ENCODE data around the gene GIGYF1.

Gene GIGYF1

DNA sequence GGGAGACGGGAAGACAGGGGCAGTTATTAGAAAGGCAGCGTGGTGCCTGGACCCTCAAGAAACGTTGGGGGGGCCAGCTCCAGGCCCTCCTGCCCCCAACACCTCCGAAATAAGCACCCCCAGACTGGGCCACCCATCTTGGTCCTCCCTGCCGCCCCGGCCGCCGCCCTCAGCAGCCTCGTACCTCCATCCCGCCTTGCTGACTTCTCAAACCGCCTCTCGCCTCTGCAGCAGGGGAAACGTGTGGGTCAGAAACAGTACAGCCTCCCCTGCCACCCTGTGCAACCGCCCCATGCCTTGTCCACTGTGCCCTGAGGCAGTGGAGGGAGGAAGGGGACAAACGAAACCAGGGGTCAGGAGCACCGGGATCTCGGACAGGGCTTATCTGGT, 7.2 kb downstream of the GIGYF1 start:
- no peak for DNase-seq
- intact Hi-C loops (cut with DNase I) = loop anchor here (10.0 kb wide), 1 partner anchor 212 kb away; the partner anchor contains the start of gene TSC22D4

DNA sequence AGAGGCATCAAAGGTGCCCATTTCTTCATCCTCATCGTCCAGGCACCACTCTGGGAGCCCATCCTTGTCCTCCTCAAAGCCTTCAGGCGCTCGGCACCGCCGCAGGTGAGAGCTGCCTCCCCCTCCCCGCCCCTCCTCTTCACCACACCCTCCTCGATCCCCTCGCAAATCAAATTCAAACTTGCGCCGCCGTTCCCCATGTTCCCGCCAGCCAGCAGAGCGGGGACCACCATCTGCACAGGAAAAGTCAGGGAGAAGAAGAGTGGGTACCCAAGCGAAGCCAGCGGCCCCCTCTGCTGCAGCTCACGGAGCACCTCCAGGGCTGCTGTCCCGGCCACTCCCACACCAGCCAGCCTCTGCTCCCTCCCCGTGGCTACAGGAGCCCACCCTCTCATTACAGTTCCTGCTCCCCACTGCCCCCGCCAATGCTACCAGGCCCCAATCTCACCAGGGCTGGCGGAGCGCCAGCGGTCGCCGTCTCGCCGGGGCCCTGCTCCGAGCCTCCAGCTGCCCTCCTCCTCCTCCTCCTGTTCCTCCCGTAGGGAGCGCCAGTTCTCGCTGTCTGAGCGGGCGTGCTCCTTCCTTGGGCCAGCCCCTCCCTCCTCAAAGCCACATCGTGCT, 7.7 kb downstream of the GIGYF1 start:
- DNase-seq = peak in 10 of 42 donors; percentile 8 to 55 (median 26)
- intact Hi-C loops (cut with DNase I) = loop anchor here (10.0 kb wide), 1 partner anchor 212 kb away; the partner anchor contains the start of gene TSC22D4

DNA sequence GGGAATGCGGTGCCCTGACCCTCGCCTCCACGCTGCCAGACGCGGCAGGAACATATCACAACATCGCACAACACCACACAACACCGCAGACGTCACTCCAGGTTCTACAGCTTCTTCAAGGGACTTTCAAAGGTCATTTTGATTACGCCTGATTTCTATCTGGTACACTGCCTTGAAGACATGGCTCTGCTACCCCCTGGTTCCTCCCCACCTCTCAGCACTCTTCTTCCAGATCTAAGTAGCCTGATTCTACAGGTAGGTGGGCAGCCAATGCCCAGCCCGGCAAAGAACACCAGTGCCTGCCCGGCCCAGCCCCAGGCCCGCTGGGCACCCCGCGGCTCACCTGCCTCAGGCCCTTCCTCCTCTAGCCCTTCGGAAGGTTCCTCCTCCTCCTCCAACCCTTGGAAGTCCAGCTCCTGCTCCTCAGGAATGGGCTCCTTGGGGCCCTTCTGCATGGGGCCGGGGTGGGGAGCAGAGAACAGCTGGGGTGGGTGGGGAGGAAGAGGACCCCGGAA, 8.4 kb downstream of the GIGYF1 start:
- intact Hi-C loops (cut with DNase I) = loop anchor here (10.0 kb wide), 1 partner anchor 211 kb away; the partner anchor contains the start of gene TSC22D4

DNA sequence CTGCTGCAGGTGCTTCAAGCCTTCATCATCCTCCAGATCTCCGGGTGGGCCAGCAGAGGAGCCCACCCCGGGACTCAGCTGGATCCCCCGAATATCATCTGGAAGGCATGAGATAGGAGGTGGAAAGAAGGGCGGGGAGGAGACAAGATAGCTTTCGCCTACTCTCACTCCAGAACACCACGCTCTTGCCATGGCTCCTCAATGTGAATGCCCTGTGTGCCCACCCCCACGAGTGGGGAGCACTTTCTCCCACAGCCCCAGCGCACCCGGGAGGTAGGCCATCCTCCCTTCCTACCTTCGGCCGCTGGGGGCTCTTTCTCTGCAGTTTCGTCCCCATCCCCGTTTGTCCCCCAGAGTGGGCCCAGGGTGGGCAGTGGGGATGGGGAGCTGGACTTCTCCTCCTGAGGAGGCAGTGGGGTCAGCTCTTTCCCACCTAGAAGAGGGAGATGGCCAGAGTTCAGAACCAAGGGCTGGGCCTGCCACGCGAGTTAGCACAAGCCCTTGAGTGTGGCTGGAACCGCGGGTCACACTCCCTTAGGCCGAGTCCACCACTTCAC, 8.9 kb downstream of the GIGYF1 start:
- intact Hi-C loops (cut with DNase I) = loop anchor here (10.0 kb wide), 1 partner anchor 210 kb away; the partner anchor contains the start of gene TSC22D4
- peak in 5 of 42 donors; percentile 4 to 29 (median 20) for DNase-seq

More for the DNA sequence above, 8.4 kb downstream of the GIGYF1 start:
- no peak for DNase-seq

DNA sequence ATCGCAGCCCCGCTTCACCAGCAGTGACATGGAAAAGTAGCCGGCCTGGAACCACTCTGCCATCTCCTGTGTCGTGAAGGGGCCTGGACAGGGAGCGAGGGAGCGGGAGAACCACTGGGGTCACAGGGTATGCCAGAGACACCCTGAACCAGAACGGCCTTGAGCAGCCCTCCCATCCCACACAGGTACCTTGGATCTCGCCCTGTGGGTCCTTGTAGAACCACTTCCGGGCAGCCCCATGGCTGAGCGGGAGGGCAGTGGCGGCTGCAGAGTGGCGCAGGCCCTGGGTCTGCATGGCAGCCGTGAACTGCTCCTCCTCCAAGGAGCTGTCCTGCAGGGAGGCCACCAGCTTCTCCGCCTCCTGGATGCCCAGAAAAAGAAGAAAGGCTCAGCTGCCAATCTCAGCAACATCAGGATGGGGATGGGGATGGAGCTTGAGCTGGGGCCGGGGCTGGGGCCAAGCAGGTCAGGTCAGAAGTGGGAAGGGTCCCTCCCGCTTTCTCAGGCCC, 9.5 kb downstream of the GIGYF1 start:
- intact Hi-C loops (cut with DNase I) = loop anchor here (10.0 kb wide), 1 partner anchor 210 kb away; the partner anchor contains the start of gene TSC22D4
- peak in 2 of 42 donors; percentile 20 to 35 for DNase-seq

DNA sequence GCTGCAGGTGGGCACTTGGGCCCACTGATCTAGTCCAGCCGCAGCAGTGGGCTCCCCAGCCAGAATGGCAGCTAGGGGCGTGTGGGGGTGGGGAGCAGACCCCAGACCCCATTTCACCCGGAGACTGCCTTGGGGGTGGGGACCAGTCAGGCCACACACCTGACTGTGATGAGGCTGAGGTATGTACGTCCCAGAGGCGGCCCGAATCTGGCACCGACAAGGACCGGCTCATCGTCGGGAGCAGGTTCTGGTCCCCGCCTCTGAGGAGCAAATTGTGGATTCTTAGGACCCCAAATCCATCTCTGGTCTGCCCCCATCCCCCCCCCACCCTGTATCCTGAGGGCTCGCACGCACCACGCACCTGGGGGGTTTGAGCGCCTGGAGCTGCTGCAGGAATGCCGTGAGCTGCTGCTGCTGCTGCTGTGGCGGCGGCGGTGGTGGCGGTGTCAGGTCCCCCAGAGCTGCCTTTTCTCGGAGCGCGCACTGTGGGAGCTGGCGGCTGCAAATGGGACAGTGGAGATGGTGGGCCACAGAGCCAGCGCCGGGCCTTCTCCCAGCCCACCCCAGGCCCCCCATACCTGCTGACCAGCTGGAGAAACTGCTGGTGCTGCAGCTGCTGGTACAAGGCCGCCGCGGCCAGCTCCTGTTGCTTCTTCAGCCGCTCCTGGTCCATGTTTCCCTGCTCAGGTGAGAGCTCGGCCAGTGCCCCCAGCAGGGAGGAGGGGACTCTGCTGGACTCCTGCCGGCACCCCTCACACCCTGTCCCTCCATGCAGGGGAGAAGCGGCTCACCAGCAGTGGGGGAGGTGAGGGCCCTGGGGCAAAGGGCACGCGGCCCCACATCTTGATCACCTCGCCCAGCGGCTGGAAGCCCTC, 10.2 kb downstream of the GIGYF1 start:
- intact Hi-C loops (cut with DNase I) = loop anchor here (10.0 kb wide), 1 partner anchor 209 kb away; the partner anchor contains the start of gene TSC22D4
- peak in 12 of 42 donors; percentile 16 to 58 (median 42) for DNase-seq

DNA sequence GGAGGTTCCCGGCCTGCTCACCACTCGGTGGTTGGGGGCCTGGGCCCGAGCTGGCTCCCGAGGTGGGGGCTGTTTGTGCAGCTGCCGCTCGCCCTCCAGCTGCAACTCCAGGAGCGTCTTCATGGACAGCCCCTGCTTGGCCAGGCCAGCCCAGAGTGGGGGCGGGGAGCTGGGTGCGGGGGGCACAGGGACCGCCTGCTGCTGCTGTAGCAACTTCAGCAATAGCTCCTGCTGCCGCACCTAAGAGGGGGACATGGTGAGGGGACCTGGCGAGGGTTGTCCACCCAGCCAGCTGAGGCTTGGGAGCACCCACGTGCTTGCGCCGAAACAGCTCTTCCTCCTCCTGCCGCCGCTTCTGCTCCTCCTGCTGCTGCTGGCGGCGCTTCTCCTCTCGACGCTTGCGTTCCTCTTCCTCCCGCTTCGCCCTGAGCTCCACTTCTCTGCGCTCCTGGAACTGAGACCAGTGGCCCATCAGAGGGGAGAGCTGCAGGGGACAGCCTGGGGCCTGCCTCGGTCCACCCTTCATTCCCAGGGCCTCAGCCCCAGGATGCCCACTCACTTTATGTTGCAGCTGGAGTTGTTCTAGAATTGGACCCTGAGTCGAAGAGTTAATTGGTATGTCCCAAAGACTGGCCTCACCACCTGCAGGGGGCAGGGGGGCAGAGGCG, 10.9 kb downstream of the GIGYF1 start:
- DNase-seq = peak in 12 of 42 donors; percentile 11 to 66 (median 32)
- intact Hi-C loops (cut with DNase I) = loop anchor here (10.0 kb wide), 1 partner anchor 208 kb away; the partner anchor contains the start of gene TSC22D4

DNA sequence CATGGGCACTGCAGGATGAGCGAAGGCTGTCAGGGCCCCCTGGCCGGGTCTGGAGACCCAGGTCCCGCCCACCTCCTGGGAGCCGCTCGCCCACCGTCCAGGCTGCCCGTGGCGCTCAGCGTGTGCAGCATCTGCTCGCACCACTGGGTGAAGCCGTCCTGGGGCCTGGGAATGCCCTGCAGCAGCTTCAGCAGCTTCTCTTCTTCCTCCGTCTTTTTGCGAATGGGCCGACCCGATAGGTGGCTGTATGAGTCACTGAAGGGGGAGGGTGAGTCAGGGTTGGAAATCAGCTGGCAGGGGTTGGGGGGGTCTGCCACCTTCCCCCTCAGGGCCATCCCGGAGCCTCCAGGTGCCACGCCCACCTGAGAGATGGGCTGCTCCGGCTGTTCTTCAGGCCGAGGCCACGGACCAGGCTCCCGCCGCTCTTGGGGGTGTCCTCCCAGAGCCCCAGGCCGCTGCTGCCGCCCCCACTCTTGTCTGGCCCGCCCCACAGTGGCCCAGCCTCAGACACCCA, 11.8 kb downstream of the GIGYF1 start:
- intact Hi-C loops (cut with DNase I) = loop anchor here (10.0 kb wide), 1 partner anchor 207 kb away; the partner anchor contains the start of gene TSC22D4
- peak in 26 of 42 donors; percentile 31 to 83 (median 61) for DNase-seq

DNA sequence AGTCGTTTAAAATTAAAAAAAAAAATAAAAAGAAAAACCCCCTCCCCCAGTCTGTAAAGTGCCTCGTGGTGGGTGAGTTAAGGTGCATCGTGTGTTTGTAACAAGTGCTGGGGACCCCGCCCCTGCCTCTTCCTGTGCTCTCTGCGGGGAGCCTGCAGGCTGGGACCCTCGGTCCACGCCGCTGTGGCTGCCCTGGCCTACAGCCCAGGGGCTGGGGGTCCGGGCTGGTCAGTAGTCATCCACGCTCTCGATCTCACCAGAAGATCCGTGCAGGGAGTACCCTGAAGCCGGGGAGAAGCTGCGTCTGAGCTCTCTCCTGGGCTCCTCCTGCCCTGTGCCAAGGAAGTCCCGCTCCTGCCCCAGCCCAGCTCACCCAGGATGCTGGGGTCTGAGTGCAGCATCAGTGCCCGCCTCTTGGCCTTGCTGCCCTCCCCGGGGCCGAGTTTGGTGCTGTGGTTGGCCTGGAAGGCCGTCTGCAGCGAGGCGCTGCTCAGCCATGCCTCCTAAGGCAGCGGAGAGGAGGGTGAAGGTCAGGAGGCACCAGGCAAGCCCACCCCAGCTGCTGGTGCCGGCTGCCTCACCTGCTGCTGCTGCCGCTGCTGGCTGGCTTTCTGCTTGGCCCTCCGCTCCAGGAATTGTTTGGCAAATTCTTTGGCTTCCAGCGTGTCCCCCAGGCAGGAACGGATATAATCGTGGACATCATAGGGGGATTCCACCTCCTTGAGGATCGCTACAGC, 12.4 kb downstream of the GIGYF1 start:
- intact Hi-C loops (cut with DNase I) = loop anchor here (10.0 kb wide), 1 partner anchor 207 kb away; the partner anchor contains the start of gene TSC22D4

DNA sequence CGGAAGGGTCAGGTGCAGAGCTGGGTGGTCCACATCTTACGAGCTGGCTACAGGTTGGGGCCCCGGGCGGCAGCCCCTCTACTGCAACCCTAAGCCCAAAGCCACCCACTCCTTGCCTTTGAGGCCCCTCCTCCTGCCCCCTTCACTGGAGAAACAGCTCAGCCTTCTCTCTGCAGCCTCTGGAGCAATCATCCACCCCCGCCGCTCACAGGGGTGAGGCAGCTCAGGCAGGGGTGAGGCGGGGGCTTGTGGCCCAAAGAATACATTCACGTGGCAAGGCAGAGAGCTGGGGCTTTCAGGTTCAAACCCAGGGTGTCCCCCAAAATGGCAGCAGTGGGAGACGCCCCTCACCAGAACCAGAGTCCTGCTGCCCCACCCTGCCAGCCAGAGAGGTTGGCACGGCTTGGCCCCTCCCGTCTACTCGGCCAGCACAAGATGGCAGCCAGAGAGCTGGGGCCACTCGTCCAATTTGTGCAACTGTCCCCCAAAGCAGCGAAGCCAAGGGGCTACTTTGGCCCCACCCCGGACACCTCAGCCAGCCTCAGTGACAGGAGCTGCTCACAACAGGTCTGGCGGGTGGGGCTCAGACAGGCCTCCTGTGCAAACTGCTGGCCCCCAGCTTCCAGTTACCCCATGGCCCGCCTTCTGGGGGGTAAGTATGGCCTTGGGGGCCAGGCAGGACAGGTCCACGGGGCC, 13.3 kb downstream of the GIGYF1 start:
- peak in 41 of 42 donors; percentile 41 to 93 (median 76) for DNase-seq

More for the DNA sequence above, 12.4 kb downstream of the GIGYF1 start:
- DNase-seq = peak in 1 of 42 donors; percentile 3

DNA sequence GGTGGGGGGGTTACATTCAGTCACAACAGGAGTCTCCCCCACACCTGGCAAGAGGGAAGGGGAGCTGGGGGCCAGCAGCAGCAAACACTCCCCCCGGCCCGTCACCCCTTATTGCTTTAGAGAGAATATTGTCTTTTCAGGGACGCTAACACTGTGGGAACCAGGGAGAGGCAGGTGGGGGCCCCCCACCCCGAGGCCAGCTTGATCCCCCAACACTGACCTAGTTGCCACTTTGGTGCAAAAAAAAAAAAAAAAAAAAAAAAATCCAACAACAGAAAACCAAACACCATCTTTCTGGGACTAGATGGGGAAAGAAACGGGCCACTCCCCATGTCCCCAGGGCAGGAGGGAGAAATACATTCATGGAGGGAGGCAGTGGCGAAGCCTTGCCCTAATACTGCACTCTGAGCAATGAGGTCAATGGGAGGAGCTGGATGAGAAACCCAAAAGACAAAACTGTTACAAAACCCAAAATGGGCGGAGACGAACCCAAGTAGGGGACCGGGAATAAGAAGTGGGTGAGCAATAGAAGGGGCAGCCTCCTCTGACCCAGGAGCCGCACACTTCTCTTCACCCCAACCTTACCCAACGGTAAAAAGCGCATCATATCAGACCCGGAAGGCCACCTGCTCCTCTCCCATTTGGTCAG, 14.0 kb downstream of the GIGYF1 start:
- DNase-seq = peak in 15 of 42 donors; percentile 13 to 73 (median 41)
- intact Hi-C loops (cut with DNase I) = loop anchor here (10.0 kb wide), 1 partner anchor 205 kb away; the partner anchor contains the start of gene TSC22D4

More for the DNA sequence above, 13.3 kb downstream of the GIGYF1 start:
- intact Hi-C loops (cut with DNase I) = loop anchor here (10.0 kb wide), 1 partner anchor 206 kb away; the partner anchor contains the start of gene TSC22D4

DNA sequence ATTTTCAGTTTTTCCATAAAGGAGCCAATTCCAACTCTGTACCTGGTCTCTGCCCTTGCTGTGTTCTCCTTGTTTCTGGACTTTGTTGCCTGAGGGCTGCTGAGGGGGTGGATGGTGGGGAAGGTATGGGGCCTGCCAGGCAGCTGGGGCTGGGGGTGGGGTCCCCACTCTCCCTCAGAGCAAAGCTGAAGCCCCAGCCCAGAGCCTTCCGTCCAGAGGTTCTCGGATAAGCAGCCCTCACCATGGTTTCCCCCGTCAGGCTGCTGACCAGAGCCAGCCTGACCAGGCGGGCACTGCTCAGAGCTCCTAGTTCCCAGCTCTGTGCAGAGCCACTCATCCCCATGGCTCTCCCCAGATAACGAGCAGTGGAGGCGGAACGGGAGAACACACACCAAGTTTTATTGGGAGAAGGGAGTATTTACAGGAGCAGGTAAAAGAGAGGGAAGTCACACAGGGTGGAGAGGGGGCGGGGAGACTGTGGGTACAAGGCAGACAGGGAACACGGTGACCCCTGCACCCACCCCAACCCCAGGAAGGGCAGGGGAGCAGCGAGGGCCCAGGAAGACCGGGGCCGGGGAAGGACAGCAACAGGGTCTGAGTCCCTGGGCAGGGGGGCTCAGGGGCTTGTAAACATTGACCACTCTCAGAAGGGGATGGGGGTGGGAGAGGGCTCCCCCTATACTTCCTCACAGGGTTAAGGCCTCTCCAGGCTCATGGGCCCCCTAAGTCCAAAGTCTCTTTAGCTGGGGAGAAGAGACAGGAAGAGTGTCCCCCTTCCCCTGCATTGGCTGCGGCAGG, 14.7 kb downstream of the GIGYF1 start:
- intact Hi-C loops (cut with DNase I) = no loop called here

DNA sequence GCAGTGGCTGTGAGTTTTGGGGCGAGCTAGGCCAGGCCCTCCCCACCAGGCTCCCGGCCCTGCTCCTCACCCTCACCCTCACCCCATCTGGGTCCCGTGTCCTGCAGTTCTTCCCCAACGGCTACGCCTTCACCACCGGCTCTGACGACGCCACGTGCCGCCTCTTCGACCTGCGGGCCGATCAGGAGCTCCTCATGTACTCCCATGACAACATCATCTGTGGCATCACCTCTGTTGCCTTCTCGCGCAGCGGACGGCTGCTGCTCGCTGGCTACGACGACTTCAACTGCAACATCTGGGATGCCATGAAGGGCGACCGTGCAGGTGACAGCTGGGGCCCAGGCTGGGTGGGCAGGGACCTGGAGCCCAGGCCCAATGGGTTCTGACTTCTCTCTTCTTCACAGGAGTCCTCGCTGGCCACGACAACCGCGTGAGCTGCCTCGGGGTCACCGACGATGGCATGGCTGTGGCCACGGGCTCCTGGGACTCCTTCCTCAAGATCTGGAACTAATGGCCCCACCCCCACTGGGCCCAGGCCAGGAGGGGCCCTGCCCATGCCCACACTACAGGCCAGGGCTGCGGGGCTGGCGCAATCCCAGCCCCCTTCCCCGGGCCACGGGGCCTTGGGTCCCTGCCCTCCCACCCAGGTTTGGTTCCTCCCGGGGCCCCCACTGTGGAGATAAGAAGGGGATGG, 15.6 kb downstream of the GIGYF1 start:
- intact Hi-C loops (cut with DNase I) = no loop called here
- DNase-seq = peak in 4 of 42 donors; percentile 7 to 41 (median 20)

More for the DNA sequence above, 14.7 kb downstream of the GIGYF1 start:
- peak in 26 of 42 donors; percentile 32 to 86 (median 62) for DNase-seq
